GM12878 (cell line): Measurements from ENCODE around the gene NFE2L1. TPM values are rescaled to one million over a fixed set of nuclear protein-coding genes. Genes with fewer than 3 reads are reported as not detected.

Source experiments
- ASH2L ChIP-seq: fragments of 300-600, 200-600 bp; sonication (generic); IDR thresholded peaks from 2 replicates; pipeline ENCODE4 v1.6.1; 2017; ENCODE audit warnings: low read depth, mild to moderate bottlenecking, borderline replicate concordance
- BRCA1 ChIP-seq: IDR thresholded peaks from 2 replicates; pipeline ENCODE4 v1.6.1; 2011; ENCODE audit warnings: low read depth, low read length, improper control_type of control experiment
- CBX3 ChIP-seq: fragments of 200-600 bp; sonication (generic); IDR thresholded peaks from 2 replicates; pipeline ENCODE4 v1.6.1; 2016; ENCODE audit warnings: low read depth, borderline replicate concordance
- CBX5 ChIP-seq: sonication (generic); IDR thresholded peaks from 2 replicates; pipeline ENCODE4 v1.6.1; 2016; ENCODE audit warnings: low read depth, moderate library complexity, mild to moderate bottlenecking, inconsistent platforms
- CHD1 ChIP-seq: IDR thresholded peaks from 2 replicates; pipeline ENCODE4 v1.6.1; 2012; ENCODE audit warnings: low read depth, low read length, improper control_type of control experiment
- JUND ChIP-seq: IDR thresholded peaks from 2 replicates; pipeline ENCODE4 v1.6.1; 2012; ENCODE audit warnings: low read depth, mild to moderate bottlenecking, low read length, improper control_type of control experiment, moderate library complexity
- MEF2A ChIP-seq: IDR thresholded peaks from 2 replicates; pipeline ENCODE4 v1.6.1; 2011; ENCODE audit warnings: low read depth, mild to moderate bottlenecking, low read length, moderate library complexity; ENCODE audit not compliant: insufficient read depth
- NFIC ChIP-seq: IDR thresholded peaks from 2 replicates; pipeline ENCODE4 v1.6.1; 2012; ENCODE audit warnings: low read depth, mild to moderate bottlenecking, inconsistent platforms, low read length, moderate library complexity
- RFX5 ChIP-seq: IDR thresholded peaks from 2 replicates; pipeline ENCODE4 v1.6.1; 2011; ENCODE audit warnings: low read depth, low read length, improper control_type of control experiment
- SIN3A ChIP-seq: IDR thresholded peaks from 2 replicates; pipeline ENCODE4 v1.6.1; 2012; ENCODE audit warnings: low read depth, low read length, improper control_type of control experiment
- SMARCA5 ChIP-seq: fragments of 450-650 bp; IDR thresholded peaks from 2 replicates; pipeline ENCODE4 v1.6.1; 2017; ENCODE audit warnings: mild to moderate bottlenecking
- TBL1XR1 ChIP-seq: IDR thresholded peaks from 2 replicates; pipeline ENCODE4 v1.6.1; 2012; ENCODE audit warnings: low read depth, low read length, improper control_type of control experiment
- YY1 ChIP-seq: IDR thresholded peaks from 2 replicates; pipeline ENCODE4 v1.6.1; 2011; ENCODE audit warnings: low read depth, mild to moderate bottlenecking, low read length
- ZNF207 ChIP-seq: fragments of 450-650 bp; IDR thresholded peaks from 2 replicates; pipeline ENCODE4 v1.6.1; 2014; ENCODE audit warnings: antibody characterized with exemption, mild to moderate bottlenecking, borderline replicate concordance
- polyA plus RNA-seq, 11 experiments: library from polyadenylated mRNA; depleted of rRNA in 4 of 11; unstranded in 6 of 11; stranded (reverse) in 5 of 11; fragments of >200 nt; fragmentation: Nextera tagmentation in 4 of 11; fragmentation: Illumina TruSeq in 1 of 11; extraction: Ambion mirVana in 4 of 11; extraction: Trizol in 1 of 11; gene quantifications; 1 replicate in 1 of 11; 2 replicates in 10 of 11; pipeline versions ENCODE4 v1.2.1 to v1.2.3, GENCODE V29; 2011 to 2016; ENCODE audit warnings: inconsistent platforms in 2 of 11, missing spikeins in 2 of 11, low read depth in 1 of 11
- total RNA-seq, 4 experiments: library from RNA; depleted of rRNA in 3 of 4; stranded (reverse); fragments of >200 nt in 3 of 4; fragmentation: Illumina TruSeq in 1 of 4; extraction: Trizol in 1 of 4; gene quantifications; 2 replicates each; pipeline versions ENCODE4 v1.2.1 to v1.2.3, GENCODE V29; 2013 to 2021
- TF ChIP-seq, protein P1 (sequence below): fragments of 450-650 bp; IDR thresholded peaks from 2 replicates; pipeline ENCODE4 v1.6.1; 2017; ENCODE audit warnings: mild to moderate bottlenecking
- TF ChIP-seq, protein P2 (sequence below): IDR thresholded peaks from 2 replicates; pipeline ENCODE4 v1.6.1; 2012; ENCODE audit warnings: improper control_type of control experiment, low read depth, low read length; ENCODE audit not compliant: insufficient replicate concordance
- TF ChIP-seq, protein P3 (sequence below): IDR thresholded peaks from 2 replicates; pipeline ENCODE4 v1.6.1; 2011; ENCODE audit warnings: low read depth, low read length, improper control_type of control experiment, borderline replicate concordance
- TF ChIP-seq, protein P4 (sequence below): fragments of 450-650 bp; IDR thresholded peaks from 2 replicates; pipeline ENCODE4 v1.6.1; 2016; ENCODE audit warnings: mild to moderate bottlenecking
- TF ChIP-seq, protein P5 (sequence below): fragments of 450-650 bp; IDR thresholded peaks from 2 replicates; pipeline ENCODE4 v1.6.1; 2016; ENCODE audit warnings: mild to moderate bottlenecking

Gene NFE2L1
- total and polyA plus RNA-seq, 10 of the 15 experiments (the other 5 are each of a cell fraction or from before 2014, with no cell fraction given) = 3.8 to 104 (median 26.4) TPM

DNA sequence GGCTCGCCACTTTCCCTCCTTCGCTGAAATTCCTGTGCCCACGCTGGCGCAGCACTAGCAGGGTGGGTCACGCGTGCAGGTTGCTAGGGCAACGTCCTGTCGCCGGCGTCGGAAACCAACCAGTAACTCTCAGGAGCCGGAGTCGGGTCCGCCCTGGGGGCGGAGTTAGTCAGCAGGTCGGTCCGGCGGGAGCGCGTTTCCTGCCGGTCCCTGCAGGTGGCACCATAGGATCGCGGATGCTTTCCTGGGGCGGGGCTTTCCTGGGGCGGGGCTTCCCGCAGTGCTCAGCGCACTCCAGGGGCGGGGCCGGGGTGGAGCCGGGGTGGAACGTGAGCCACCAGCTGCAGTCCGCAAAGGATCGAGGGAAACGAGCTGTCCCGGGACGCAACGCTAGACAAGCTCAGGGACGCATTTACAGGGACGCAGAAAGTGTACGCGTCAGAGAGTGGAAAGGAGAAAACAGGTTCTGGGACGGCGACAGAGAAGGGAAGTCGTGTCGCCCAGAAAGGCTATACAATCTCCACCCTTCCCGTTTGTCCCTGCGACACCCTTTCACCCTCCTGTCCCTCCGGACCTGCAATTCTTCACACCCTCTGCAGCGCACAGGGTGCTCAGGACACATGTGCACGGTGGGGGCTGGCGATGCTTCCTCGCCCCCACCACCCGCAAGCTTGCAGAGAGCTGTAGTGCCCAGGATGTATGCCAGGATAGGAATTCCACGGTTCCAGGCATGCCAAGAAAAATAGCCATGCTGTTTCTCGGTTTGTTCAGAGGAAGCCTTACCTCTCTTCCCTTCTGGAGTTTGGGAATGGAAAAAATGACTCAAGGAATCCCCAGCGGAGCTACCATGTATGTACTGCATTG lies 22.9 kb upstream of the NFE2L1 start (continued):
- TF ChIP-seq, protein P1, sequence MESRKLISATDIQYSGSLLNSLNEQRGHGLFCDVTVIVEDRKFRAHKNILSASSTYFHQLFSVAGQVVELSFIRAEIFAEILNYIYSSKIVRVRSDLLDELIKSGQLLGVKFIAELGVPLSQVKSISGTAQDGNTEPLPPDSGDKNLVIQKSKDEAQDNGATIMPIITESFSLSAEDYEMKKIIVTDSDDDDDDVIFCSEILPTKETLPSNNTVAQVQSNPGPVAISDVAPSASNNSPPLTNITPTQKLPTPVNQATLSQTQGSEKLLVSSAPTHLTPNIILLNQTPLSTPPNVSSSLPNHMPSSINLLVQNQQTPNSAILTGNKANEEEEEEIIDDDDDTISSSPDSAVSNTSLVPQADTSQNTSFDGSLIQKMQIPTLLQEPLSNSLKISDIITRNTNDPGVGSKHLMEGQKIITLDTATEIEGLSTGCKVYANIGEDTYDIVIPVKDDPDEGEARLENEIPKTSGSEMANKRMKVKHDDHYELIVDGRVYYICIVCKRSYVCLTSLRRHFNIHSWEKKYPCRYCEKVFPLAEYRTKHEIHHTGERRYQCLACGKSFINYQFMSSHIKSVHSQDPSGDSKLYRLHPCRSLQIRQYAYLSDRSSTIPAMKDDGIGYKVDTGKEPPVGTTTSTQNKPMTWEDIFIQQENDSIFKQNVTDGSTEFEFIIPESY = no peak
- TF ChIP-seq SIN3A (peak; percentile 94), TBL1XR1 (no peak), RFX5 (no peak), NFIC (no peak), MEF2A (0 out of 2 replicates have a peak, but pooled peaks have one; percentile 15), JUND (no peak), CBX5 (no peak), BRCA1 (no peak), YY1 (peak; percentile 58; the same call in 1 of the 2 replicates), SMARCA5 (no peak), CHD1 (no peak), ASH2L (no peak), CBX3 (no peak), ZNF207 (peak; percentile 3; the same call in 1 of the 2 replicates)
- TF ChIP-seq, protein P2, sequence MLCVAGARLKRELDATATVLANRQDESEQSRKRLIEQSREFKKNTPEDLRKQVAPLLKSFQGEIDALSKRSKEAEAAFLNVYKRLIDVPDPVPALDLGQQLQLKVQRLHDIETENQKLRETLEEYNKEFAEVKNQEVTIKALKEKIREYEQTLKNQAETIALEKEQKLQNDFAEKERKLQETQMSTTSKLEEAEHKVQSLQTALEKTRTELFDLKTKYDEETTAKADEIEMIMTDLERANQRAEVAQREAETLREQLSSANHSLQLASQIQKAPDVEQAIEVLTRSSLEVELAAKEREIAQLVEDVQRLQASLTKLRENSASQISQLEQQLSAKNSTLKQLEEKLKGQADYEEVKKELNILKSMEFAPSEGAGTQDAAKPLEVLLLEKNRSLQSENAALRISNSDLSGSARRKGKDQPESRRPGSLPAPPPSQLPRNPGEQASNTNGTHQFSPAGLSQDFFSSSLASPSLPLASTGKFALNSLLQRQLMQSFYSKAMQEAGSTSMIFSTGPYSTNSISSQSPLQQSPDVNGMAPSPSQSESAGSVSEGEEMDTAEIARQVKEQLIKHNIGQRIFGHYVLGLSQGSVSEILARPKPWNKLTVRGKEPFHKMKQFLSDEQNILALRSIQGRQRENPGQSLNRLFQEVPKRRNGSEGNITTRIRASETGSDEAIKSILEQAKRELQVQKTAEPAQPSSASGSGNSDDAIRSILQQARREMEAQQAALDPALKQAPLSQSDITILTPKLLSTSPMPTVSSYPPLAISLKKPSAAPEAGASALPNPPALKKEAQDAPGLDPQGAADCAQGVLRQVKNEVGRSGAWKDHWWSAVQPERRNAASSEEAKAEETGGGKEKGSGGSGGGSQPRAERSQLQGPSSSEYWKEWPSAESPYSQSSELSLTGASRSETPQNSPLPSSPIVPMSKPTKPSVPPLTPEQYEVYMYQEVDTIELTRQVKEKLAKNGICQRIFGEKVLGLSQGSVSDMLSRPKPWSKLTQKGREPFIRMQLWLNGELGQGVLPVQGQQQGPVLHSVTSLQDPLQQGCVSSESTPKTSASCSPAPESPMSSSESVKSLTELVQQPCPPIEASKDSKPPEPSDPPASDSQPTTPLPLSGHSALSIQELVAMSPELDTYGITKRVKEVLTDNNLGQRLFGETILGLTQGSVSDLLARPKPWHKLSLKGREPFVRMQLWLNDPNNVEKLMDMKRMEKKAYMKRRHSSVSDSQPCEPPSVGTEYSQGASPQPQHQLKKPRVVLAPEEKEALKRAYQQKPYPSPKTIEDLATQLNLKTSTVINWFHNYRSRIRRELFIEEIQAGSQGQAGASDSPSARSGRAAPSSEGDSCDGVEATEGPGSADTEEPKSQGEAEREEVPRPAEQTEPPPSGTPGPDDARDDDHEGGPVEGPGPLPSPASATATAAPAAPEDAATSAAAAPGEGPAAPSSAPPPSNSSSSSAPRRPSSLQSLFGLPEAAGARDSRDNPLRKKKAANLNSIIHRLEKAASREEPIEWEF = no peak
- TF ChIP-seq, protein P3, sequence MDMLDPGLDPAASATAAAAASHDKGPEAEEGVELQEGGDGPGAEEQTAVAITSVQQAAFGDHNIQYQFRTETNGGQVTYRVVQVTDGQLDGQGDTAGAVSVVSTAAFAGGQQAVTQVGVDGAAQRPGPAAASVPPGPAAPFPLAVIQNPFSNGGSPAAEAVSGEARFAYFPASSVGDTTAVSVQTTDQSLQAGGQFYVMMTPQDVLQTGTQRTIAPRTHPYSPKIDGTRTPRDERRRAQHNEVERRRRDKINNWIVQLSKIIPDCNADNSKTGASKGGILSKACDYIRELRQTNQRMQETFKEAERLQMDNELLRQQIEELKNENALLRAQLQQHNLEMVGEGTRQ = peak; percentile 44
- TF ChIP-seq, protein P4, sequence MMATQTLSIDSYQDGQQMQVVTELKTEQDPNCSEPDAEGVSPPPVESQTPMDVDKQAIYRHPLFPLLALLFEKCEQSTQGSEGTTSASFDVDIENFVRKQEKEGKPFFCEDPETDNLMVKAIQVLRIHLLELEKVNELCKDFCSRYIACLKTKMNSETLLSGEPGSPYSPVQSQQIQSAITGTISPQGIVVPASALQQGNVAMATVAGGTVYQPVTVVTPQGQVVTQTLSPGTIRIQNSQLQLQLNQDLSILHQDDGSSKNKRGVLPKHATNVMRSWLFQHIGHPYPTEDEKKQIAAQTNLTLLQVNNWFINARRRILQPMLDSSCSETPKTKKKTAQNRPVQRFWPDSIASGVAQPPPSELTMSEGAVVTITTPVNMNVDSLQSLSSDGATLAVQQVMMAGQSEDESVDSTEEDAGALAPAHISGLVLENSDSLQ = peak; percentile 96
- TF ChIP-seq, protein P5, sequence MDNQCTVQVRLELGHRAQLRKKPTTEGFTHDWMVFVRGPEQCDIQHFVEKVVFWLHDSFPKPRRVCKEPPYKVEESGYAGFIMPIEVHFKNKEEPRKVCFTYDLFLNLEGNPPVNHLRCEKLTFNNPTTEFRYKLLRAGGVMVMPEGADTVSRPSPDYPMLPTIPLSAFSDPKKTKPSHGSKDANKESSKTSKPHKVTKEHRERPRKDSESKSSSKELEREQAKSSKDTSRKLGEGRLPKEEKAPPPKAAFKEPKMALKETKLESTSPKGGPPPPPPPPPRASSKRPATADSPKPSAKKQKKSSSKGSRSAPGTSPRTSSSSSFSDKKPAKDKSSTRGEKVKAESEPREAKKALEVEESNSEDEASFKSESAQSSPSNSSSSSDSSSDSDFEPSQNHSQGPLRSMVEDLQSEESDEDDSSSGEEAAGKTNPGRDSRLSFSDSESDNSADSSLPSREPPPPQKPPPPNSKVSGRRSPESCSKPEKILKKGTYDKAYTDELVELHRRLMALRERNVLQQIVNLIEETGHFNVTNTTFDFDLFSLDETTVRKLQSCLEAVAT = no peak
